Measurements from ENCODE around the gene CDCA7L. TPM values are rescaled to one million over a fixed set of nuclear protein-coding genes. Genes with fewer than 3 reads are reported as not detected.

Gene CDCA7L
- total RNA-seq, 1 experiment from 2014 or later: 107 TPM

- Histone ChIP-seq H3K4me3 (replicated peaks in 1 of 2; ENCODE audit: low read depth in 1 of 2, low read length in 2 of 2) (no peak overlapping the region), H3K4me2 (ENCODE audit: low read length) (no peak overlapping the region), H3K79me2 (ENCODE audit: insufficient read depth, low read length) (no peaks in the 10 kb centered on the region), H3K4me1 (ENCODE audit: control insufficient read depth in 1 of 2, insufficient read depth in 2 of 2, low read length in 2 of 2) (peaks cover 4 to 11% of the 10 kb centered on the region in 2 experiments; a peak in 2 of 4 replicates), H4K20me1 (ENCODE audit: insufficient read depth) (0 out of 2 replicates have a peak, but pooled peaks cover 4% of the 10 kb centered on the region), H3K9ac (ENCODE audit: low read length) (no peak overlapping the region), H2AFZ (ENCODE audit: low read depth, low read length, poor library complexity, severe bottlenecking) (no peak overlapping the region), H3K9me2 (ENCODE audit: insufficient read depth) (no peaks in the 10 kb centered on the region), H3K36me3 (ENCODE audit: control insufficient read depth in 1 of 2, insufficient read depth in 2 of 2, low read length in 2 of 2) (peaks cover 55 to 59% of the 10 kb centered on the region in 2 experiments), H3K9me3 (ENCODE audit: control insufficient read depth in 1 of 2, insufficient read depth in 1 of 2, low read depth in 1 of 2, low read length in 2 of 2) (no peaks in the 10 kb centered on the region), H3K27ac (ENCODE audit: low read depth, low read length) (no peak overlapping the region), H3K27me3 (ENCODE audit: insufficient read depth, low read length) (no peaks in the 10 kb centered on the region)
- ChIA-PET RAD21 (ENCODE audit: low non-redundant PET in 1 of 2, low total read pairs in 2 of 2, uncharacterized antibody in 2 of 2, unreplicated experiment in 2 of 2) (no interaction called here), POLR2A (no interaction called here), CTCF (no interaction called here)
- TF ChIP-seq YY1 (IDR thresholded peaks at IDR 0.05; ENCODE audit: extremely low read depth, insufficient replicate concordance, low read depth, low read length): no peak
- no peak for TF ChIP-seq CBX3 (IDR thresholded peaks at IDR 0.05; ENCODE audit: low read depth)
- TF ChIP-seq JUND (IDR thresholded peaks at IDR 0.05): no peak
- TF ChIP-seq CEBPB (IDR thresholded peaks at IDR 0.05; ENCODE audit: low read depth): no peak
- TF ChIP-seq EGR1 (IDR thresholded peaks at IDR 0.05; ENCODE audit: low read depth): no peak
- TF ChIP-seq EZH2phosphoT487 (IDR thresholded peaks at IDR 0.05; ENCODE audit: borderline replicate concordance): no peak
- no peak for TF ChIP-seq SP1 (IDR thresholded peaks at IDR 0.05; ENCODE audit: low read depth)
- no peak for TF ChIP-seq ZNF274 (IDR thresholded peaks at IDR 0.05; ENCODE audit: low read depth, low read length)
- BruUV-seq (replicated peaks): no TSS peak
- no peak for ATAC-seq
- intact Hi-C loops (cut with micrococcal nuclease): no loop called here
- no peak for DNase-seq (ENCODE audit: low read depth, low spot score)
These were observed 43.5 kb downstream of the CDCA7L start for GRCh38 chr7:21902240-21902639.

- ATAC-seq: no peak
- TF ChIP-seq SP1 (IDR thresholded peaks at IDR 0.05; ENCODE audit: low read depth) (no peak), SIN3A (IDR thresholded peaks at IDR 0.05; ENCODE audit: low read depth) (no peak), SRF (IDR thresholded peaks at IDR 0.05; ENCODE audit: low read depth) (no peak), EGR1 (IDR thresholded peaks at IDR 0.05; ENCODE audit: low read depth) (no peak), ATF3 (IDR thresholded peaks at IDR 0.05) (no peak), CEBPB (IDR thresholded peaks at IDR 0.05; ENCODE audit: low read depth) (no peak), EZH2 (IDR thresholded peaks at IDR 0.05) (no peak), POLR2A (IDR thresholded peaks at IDR 0.05; ENCODE audit: borderline replicate concordance, extremely low read depth, insufficient read depth, insufficient read length) (no peak), CTCF (IDR thresholded peaks at IDR 0.05 in 2 of 3, conservative IDR thresholded peaks at IDR 0.05 in 1 of 3; ENCODE audit: borderline replicate concordance in 1 of 3, insufficient read depth in 1 of 3, low read depth in 2 of 3, low read length in 2 of 3) (no peak), POLR2AphosphoS5 (IDR thresholded peaks at IDR 0.05; ENCODE audit: low read depth, low read length) (no peak), FOSL1 (IDR thresholded peaks at IDR 0.05; ENCODE audit: low read depth) (no peak), YY1 (IDR thresholded peaks at IDR 0.05; ENCODE audit: extremely low read depth, insufficient replicate concordance, low read depth, low read length) (no peak), ZNF274 (IDR thresholded peaks at IDR 0.05; ENCODE audit: low read depth, low read length) (no peak)
These were observed 47.3 kb downstream of the CDCA7L start for GRCh38 chr7:21898265-21898930.

More at GRCh38 chr7:21898265-21898930, 47.3 kb downstream of the CDCA7L start:
- ChIA-PET POLR2A (no interaction called here), RAD21 (ENCODE audit: low non-redundant PET in 1 of 2, low total read pairs in 2 of 2, uncharacterized antibody in 2 of 2, unreplicated experiment in 2 of 2) (no interaction called here), CTCF (no interaction called here)
- Histone ChIP-seq H3K79me2 (ENCODE audit: insufficient read depth, low read length) (no peaks in the 10 kb centered on the region), H4K20me1 (ENCODE audit: insufficient read depth) (0 out of 2 replicates have a peak, but pooled peaks cover 4% of the 10 kb centered on the region), H3K4me2 (ENCODE audit: low read length) (no peak overlapping the region), H3K27ac (ENCODE audit: low read depth, low read length) (no peak overlapping the region), H3K27me3 (ENCODE audit: insufficient read depth, low read length) (no peaks in the 10 kb centered on the region), H3K9ac (ENCODE audit: low read length) (no peak overlapping the region), H3K4me1 (ENCODE audit: control insufficient read depth in 1 of 2, insufficient read depth in 2 of 2, low read length in 2 of 2) (peaks cover 4 to 11% of the 10 kb centered on the region in 2 experiments; a peak in 2 of 4 replicates), H3K9me3 (ENCODE audit: control insufficient read depth in 1 of 2, insufficient read depth in 1 of 2, low read depth in 1 of 2, low read length in 2 of 2) (no peaks in the 10 kb centered on the region), H3K36me3 (ENCODE audit: control insufficient read depth in 1 of 2, insufficient read depth in 2 of 2, low read length in 2 of 2) (peaks cover 25 to 30% of the 10 kb centered on the region in 2 experiments), H2AFZ (ENCODE audit: low read depth, low read length, poor library complexity, severe bottlenecking) (no peak overlapping the region), H3K9me2 (ENCODE audit: insufficient read depth) (no peaks in the 10 kb centered on the region), H3K4me3 (replicated peaks in 1 of 2; ENCODE audit: low read depth in 1 of 2, low read length in 2 of 2) (no peak overlapping the region)
- intact Hi-C loops (cut with micrococcal nuclease): no loop called here
- no TSS peak for BruUV-seq (replicated peaks)
- DNase-seq (ENCODE audit: low read depth, low spot score): no peak
